GM12878 (cell line): ENCODE results near the gene DMD. TPM values are rescaled to one million over a fixed set of nuclear protein-coding genes. Genes with fewer than 3 reads are reported as not detected.

Experiments used
- ATAC-seq: fragments of 200-7000 bp; cut with Tn5 transposase; 3 replicates; pipeline ENCODE4 v1.9.1; 2020; ENCODE audit warnings: mild to moderate bottlenecking, moderate library complexity
- BruUV-seq: library from RNA; stranded (reverse); fragments of 400-500 nt; replicated peaks from 2 replicates; lab custom pipeline; 2021; lab: Mats Ljungman, UMichigan
- CTCF ChIA-PET: fragments of 300-600 bp; sonication (Branson Sonifier 250); formaldehyde crosslinking; extraction: SDS; loops from one replicate; lab custom pipeline; 2021; ENCODE audit warnings: inconsistent platforms; lab: Yijun Ruan, JAX
- POLR2A ChIA-PET: fragments of 350-600 bp; formaldehyde crosslinking; extraction: SDS; loops from one replicate; lab custom pipeline; 2021; ENCODE audit warnings: inconsistent platforms; lab: Charles Lee
- RAD21 ChIA-PET: fragments of 300-600 bp; sonication (Branson Sonifier 250); formaldehyde crosslinking; loops from one replicate; lab custom pipeline; 2023; ENCODE audit warnings: antibody characterized with exemption; ENCODE audit not compliant: unreplicated experiment; lab: Charles Lee
- SMC1A ChIA-PET: fragments of 300-600 bp; sonication (Branson Sonifier 250); formaldehyde crosslinking; loops from one replicate; lab custom pipeline; 2023; ENCODE audit not compliant: unreplicated experiment, uncharacterized antibody; lab: Charles Lee
- DNase-seq: peaks from one replicate; pipeline ENCODE4 v3.0.0-alpha.2; 2011; ENCODE audit warnings: low read depth, low spot score
- FAIRE-seq: peaks from 3 replicates; lab custom pipeline; 2011; peaks lifted over from hg19 to GRCh38; lab: Jason Lieb, UNC
- H2AFZ ChIP-seq: 2 replicates; pipeline ENCODE4 v1.6.0; 2011; ENCODE audit warnings: low read depth, low read length, control low read depth; ENCODE audit not compliant: control insufficient read depth
- H3K27ac ChIP-seq: 2 replicates; pipeline ENCODE4 v1.5.1; 2011; ENCODE audit warnings: control low read depth; ENCODE audit not compliant: control insufficient read depth, insufficient read depth
- H3K27me3 ChIP-seq, 2 experiments: replicated peaks in 1 of 2; 2 replicates each; pipeline versions ENCODE4 v1.6.0 to v1.6.1; 2011; ENCODE audit warnings: low read length in 1 of 2; ENCODE audit not compliant: control insufficient read depth in 2 of 2, insufficient read depth in 2 of 2
- H3K36me3 ChIP-seq, 2 experiments: 2 replicates each; pipeline ENCODE4 v1.5.1; 2011; ENCODE audit warnings: low read length in 1 of 2; ENCODE audit not compliant: control insufficient read depth in 2 of 2, insufficient read depth in 2 of 2
- H3K4me1 ChIP-seq: 2 replicates; pipeline ENCODE4 v1.6.1; 2011; ENCODE audit warnings: mild to moderate bottlenecking, low read length, moderate library complexity, mixed read lengths; ENCODE audit not compliant: control insufficient read depth, insufficient read depth
- H3K4me2 ChIP-seq: 2 replicates; pipeline ENCODE4 v1.6.0; 2011; ENCODE audit warnings: control low read depth; ENCODE audit not compliant: control insufficient read depth, insufficient read depth
- H3K4me3 ChIP-seq: fragments of 200-600 bp; sonication (generic); 2 replicates; pipeline ENCODE4 v1.5.1; 2016
- H3K79me2 ChIP-seq: 2 replicates; pipeline ENCODE4 v1.6.0; 2011; ENCODE audit warnings: low read length; ENCODE audit not compliant: control insufficient read depth, insufficient read depth
- H3K9ac ChIP-seq: 2 replicates; pipeline ENCODE4 v1.8.0; 2011; ENCODE audit warnings: low read length, control low read depth, mixed read lengths; ENCODE audit not compliant: control insufficient read depth, insufficient read depth
- H3K9me3 ChIP-seq: replicated peaks from 3 replicates; pipeline ENCODE4 v1.5.1; 2011; ENCODE audit warnings: mild to moderate bottlenecking, low read length; ENCODE audit not compliant: control insufficient read depth, insufficient read depth
- H4K20me1 ChIP-seq: 2 replicates; pipeline ENCODE4 v1.6.0; 2011; ENCODE audit not compliant: control insufficient read depth, insufficient read depth
- CBX3 ChIP-seq: fragments of 200-600 bp; sonication (generic); IDR thresholded peaks from 2 replicates; pipeline ENCODE4 v1.6.1; 2016; ENCODE audit warnings: low read depth, borderline replicate concordance
- GATAD2B ChIP-seq: fragments of 450-650 bp; conservative IDR thresholded peaks from 2 replicates; pipeline ENCODE4 v1.6.1; 2017; ENCODE audit warnings: low read depth, mild to moderate bottlenecking, moderate library complexity
- MTA3 ChIP-seq: IDR thresholded peaks from 2 replicates; pipeline ENCODE4 v1.6.1; 2012; ENCODE audit warnings: low read length, inconsistent platforms, borderline replicate concordance
- NR2C1 ChIP-seq: fragments of 450-650 bp; IDR thresholded peaks from 2 replicates; pipeline ENCODE4 v1.6.1; 2017; ENCODE audit warnings: antibody characterized with exemption, mild to moderate bottlenecking, moderate library complexity
- RUNX3 ChIP-seq: IDR thresholded peaks from 2 replicates; pipeline ENCODE4 v1.6.1; 2012; ENCODE audit warnings: low read length, inconsistent platforms
- SIX5 ChIP-seq: IDR thresholded peaks from 2 replicates; pipeline ENCODE4 v1.6.1; 2011; ENCODE audit warnings: mild to moderate bottlenecking, low read depth, low read length, moderate library complexity; ENCODE audit not compliant: severe bottlenecking
- SPI1 ChIP-seq: IDR thresholded peaks from 2 replicates; pipeline ENCODE4 v1.6.1; 2011; ENCODE audit warnings: low read depth, mild to moderate bottlenecking, low read length, moderate library complexity, borderline replicate concordance; ENCODE audit not compliant: insufficient read depth
- SRF ChIP-seq, 2 experiments: IDR thresholded peaks; 2 replicates each; pipeline ENCODE4 v1.6.1; 2011; ENCODE audit warnings: low read depth in 2 of 2, low read length in 2 of 2, mild to moderate bottlenecking in 1 of 2, moderate library complexity in 1 of 2
- SUZ12 ChIP-seq: fragments of 200-600 bp; sonication (generic); IDR thresholded peaks from one replicate; pipeline ENCODE4 v1.6.1; 2018; ENCODE audit warnings: antibody characterized with exemption, mild to moderate bottlenecking; ENCODE audit not compliant: unreplicated experiment
- WGBS: methylation state at CpG from one replicate; pipeline ENCODE4 v1.1.6; 2016; ENCODE audit warnings: low lambda C conversion rate; ENCODE audit not compliant: insufficient replicate concordance, insufficient coverage; ENCODE audit errors: missing lambda C conversion rate; 5-methylcytosine and 5-hydroxymethylcytosine counted together
- in situ Hi-C: fragments of 300-500 bp; cut with MboI; formaldehyde crosslinking; loops from 9 replicates; pipeline ENCODE4 v1.14.3; 2018; ENCODE audit warnings: mixed read lengths
- intact Hi-C: fragments of 100-400 bp; cut with micrococcal nuclease; formaldehyde crosslinking; loops from one replicate; pipeline ENCODE4 v1.14.2; 2022; ENCODE audit not compliant: unreplicated experiment
- polyA plus RNA-seq, 11 experiments: library from polyadenylated mRNA; depleted of rRNA in 4 of 11; unstranded in 6 of 11; stranded (reverse) in 5 of 11; fragments of >200 nt; fragmentation: Nextera tagmentation in 4 of 11; fragmentation: Illumina TruSeq in 1 of 11; extraction: Ambion mirVana in 4 of 11; extraction: Trizol in 1 of 11; gene quantifications; 1 replicate in 1 of 11; 2 replicates in 10 of 11; pipeline versions ENCODE4 v1.2.1 to v1.2.3, GENCODE V29; 2011 to 2016; ENCODE audit warnings: inconsistent platforms in 2 of 11, missing spikeins in 2 of 11, low read depth in 1 of 11
- total RNA-seq, 4 experiments: library from RNA; depleted of rRNA in 3 of 4; stranded (reverse); fragments of >200 nt in 3 of 4; fragmentation: Illumina TruSeq in 1 of 4; extraction: Trizol in 1 of 4; gene quantifications; 2 replicates each; pipeline versions ENCODE4 v1.2.1 to v1.2.3, GENCODE V29; 2013 to 2021
- TF ChIP-seq, protein P1 (sequence below): fragments of 450-650 bp; formaldehyde crosslinking; IDR thresholded peaks from 2 replicates; pipeline ENCODE4 v1.4.0; 2020; ENCODE audit warnings: mild to moderate bottlenecking, moderate library complexity
- TF ChIP-seq, protein P2 (sequence below): fragments of 450-650 bp; IDR thresholded peaks from 2 replicates; pipeline ENCODE4 v1.6.1; 2017; ENCODE audit warnings: mild to moderate bottlenecking
- TF ChIP-seq, protein P3 (sequence below): IDR thresholded peaks from 2 replicates; pipeline ENCODE4 v1.6.1; 2012; ENCODE audit warnings: improper control_type of control experiment, low read depth, low read length; ENCODE audit not compliant: insufficient replicate concordance
- TF ChIP-seq, protein P4 (sequence below): IDR thresholded peaks from 2 replicates; pipeline ENCODE4 v1.6.1; 2011; ENCODE audit warnings: low read depth, mild to moderate bottlenecking, low read length, moderate library complexity, borderline replicate concordance; ENCODE audit errors: extremely low read depth

The DMD gene
- total and polyA plus RNA-seq, 10 of the 15 experiments (the other 5 are each of a cell fraction or from before 2014, with no cell fraction given), result 1.4 to 24.3 (median 4.3) TPM

DNA sequence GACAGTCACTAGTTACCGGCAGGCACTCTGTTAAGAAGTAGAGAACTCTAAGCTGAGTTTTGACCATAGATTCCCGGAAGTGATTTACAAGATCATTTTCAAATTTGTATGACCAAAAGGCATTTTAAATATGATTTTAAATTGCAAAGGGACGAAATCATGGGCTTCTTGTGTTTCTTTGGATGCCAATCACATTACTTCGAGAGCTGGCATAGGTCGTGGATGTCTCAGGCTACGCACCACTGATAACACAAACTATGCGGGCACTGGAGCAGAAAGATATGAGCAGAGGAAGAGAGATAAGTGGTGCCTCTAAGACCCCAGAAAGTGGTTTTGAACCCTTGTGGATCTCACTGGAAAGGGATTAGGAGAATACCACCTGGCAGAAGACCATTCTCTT, 1845.3 kb downstream of the DMD start:
- ChIA-PET RAD21 (no interaction called here), CTCF (interaction anchor here (0.6 kb wide), 1 partner anchor 44 kb away, joined by 3 read pairs; no protein-coding TSS in a partner anchor), POLR2A (no interaction called here), SMC1A (interaction anchor here (0.7 kb wide), 1 partner anchor 25 kb away, joined by 3 read pairs; no protein-coding TSS in a partner anchor)
- Histone ChIP-seq H3K27me3 (no peaks in the 10 kb centered on the region), H3K9me3 (no peaks in the 10 kb centered on the region), H2AFZ (no peak overlapping the region), H3K27ac (no peak overlapping the region), H3K4me3 (no peak overlapping the region), H3K4me1 (no peaks in the 10 kb centered on the region), H3K4me2 (no peak overlapping the region), H3K36me3 (no peaks in the 10 kb centered on the region), H3K9ac (no peak overlapping the region), H3K79me2 (no peaks in the 10 kb centered on the region), H4K20me1 (no peaks in the 10 kb centered on the region)
- no peak for ATAC-seq
- in situ Hi-C loops (no loop called here), intact Hi-C loops (no loop called here)
- WGBS, result 29% methylated on average over 7 of the region's 7 CpGs
- DNase-seq, result no peak
- no peak for FAIRE-seq
- no TSS peak for BruUV-seq
- TF ChIP-seq, protein P1, sequence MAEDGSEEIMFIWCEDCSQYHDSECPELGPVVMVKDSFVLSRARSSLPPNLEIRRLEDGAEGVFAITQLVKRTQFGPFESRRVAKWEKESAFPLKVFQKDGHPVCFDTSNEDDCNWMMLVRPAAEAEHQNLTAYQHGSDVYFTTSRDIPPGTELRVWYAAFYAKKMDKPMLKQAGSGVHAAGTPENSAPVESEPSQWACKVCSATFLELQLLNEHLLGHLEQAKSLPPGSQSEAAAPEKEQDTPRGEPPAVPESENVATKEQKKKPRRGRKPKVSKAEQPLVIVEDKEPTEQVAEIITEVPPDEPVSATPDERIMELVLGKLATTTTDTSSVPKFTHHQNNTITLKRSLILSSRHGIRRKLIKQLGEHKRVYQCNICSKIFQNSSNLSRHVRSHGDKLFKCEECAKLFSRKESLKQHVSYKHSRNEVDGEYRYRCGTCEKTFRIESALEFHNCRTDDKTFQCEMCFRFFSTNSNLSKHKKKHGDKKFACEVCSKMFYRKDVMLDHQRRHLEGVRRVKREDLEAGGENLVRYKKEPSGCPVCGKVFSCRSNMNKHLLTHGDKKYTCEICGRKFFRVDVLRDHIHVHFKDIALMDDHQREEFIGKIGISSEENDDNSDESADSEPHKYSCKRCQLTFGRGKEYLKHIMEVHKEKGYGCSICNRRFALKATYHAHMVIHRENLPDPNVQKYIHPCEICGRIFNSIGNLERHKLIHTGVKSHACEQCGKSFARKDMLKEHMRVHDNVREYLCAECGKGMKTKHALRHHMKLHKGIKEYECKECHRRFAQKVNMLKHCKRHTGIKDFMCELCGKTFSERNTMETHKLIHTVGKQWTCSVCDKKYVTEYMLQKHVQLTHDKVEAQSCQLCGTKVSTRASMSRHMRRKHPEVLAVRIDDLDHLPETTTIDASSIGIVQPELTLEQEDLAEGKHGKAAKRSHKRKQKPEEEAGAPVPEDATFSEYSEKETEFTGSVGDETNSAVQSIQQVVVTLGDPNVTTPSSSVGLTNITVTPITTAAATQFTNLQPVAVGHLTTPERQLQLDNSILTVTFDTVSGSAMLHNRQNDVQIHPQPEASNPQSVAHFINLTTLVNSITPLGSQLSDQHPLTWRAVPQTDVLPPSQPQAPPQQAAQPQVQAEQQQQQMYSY (CRISPR knock-in tag), result no peak
- TF ChIP-seq SUZ12 (no peak), RUNX3 (no peak), SRF (IDR thresholded peaks at IDR 0.05; ENCODE audit: low read depth in 2 of 2, low read length in 2 of 2) (no peak), NR2C1 (no peak), GATAD2B (no peak), CBX3 (no peak), MTA3 (no peak), SPI1 (no peak), SIX5 (no peak)
- TF ChIP-seq, protein P2, sequence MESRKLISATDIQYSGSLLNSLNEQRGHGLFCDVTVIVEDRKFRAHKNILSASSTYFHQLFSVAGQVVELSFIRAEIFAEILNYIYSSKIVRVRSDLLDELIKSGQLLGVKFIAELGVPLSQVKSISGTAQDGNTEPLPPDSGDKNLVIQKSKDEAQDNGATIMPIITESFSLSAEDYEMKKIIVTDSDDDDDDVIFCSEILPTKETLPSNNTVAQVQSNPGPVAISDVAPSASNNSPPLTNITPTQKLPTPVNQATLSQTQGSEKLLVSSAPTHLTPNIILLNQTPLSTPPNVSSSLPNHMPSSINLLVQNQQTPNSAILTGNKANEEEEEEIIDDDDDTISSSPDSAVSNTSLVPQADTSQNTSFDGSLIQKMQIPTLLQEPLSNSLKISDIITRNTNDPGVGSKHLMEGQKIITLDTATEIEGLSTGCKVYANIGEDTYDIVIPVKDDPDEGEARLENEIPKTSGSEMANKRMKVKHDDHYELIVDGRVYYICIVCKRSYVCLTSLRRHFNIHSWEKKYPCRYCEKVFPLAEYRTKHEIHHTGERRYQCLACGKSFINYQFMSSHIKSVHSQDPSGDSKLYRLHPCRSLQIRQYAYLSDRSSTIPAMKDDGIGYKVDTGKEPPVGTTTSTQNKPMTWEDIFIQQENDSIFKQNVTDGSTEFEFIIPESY, result no peak
- TF ChIP-seq, protein P3, sequence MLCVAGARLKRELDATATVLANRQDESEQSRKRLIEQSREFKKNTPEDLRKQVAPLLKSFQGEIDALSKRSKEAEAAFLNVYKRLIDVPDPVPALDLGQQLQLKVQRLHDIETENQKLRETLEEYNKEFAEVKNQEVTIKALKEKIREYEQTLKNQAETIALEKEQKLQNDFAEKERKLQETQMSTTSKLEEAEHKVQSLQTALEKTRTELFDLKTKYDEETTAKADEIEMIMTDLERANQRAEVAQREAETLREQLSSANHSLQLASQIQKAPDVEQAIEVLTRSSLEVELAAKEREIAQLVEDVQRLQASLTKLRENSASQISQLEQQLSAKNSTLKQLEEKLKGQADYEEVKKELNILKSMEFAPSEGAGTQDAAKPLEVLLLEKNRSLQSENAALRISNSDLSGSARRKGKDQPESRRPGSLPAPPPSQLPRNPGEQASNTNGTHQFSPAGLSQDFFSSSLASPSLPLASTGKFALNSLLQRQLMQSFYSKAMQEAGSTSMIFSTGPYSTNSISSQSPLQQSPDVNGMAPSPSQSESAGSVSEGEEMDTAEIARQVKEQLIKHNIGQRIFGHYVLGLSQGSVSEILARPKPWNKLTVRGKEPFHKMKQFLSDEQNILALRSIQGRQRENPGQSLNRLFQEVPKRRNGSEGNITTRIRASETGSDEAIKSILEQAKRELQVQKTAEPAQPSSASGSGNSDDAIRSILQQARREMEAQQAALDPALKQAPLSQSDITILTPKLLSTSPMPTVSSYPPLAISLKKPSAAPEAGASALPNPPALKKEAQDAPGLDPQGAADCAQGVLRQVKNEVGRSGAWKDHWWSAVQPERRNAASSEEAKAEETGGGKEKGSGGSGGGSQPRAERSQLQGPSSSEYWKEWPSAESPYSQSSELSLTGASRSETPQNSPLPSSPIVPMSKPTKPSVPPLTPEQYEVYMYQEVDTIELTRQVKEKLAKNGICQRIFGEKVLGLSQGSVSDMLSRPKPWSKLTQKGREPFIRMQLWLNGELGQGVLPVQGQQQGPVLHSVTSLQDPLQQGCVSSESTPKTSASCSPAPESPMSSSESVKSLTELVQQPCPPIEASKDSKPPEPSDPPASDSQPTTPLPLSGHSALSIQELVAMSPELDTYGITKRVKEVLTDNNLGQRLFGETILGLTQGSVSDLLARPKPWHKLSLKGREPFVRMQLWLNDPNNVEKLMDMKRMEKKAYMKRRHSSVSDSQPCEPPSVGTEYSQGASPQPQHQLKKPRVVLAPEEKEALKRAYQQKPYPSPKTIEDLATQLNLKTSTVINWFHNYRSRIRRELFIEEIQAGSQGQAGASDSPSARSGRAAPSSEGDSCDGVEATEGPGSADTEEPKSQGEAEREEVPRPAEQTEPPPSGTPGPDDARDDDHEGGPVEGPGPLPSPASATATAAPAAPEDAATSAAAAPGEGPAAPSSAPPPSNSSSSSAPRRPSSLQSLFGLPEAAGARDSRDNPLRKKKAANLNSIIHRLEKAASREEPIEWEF, result no peak
- TF ChIP-seq, protein P4, sequence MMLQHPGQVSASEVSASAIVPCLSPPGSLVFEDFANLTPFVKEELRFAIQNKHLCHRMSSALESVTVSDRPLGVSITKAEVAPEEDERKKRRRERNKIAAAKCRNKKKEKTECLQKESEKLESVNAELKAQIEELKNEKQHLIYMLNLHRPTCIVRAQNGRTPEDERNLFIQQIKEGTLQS, result no peak
